GM21529 (cell line): ENCODE measurements around the gene YY1.
"Not testable (repeated sequence)": the region's sequence is repeated elsewhere in the genome, so short reads cannot be mapped to it uniquely, and the experiment has no call there.

Experiments used
- ATAC-seq: cut with Tn5 transposase; IDR thresholded peaks from one replicate; pipeline ENCODE4 v1.9.1; 2021; ENCODE audit not compliant: unreplicated experiment

The YY1 gene

GRCh38 chr14:100238419-100239210 lies at the start of gene YY1:
TSS of gene YY1 (plus strand) at chr14:100239144. CDS start at chr14:100239245, 101 bp downstream.
- peak; percentile 75 for ATAC-seq

- no peak for ATAC-seq
These were observed 48.8 kb upstream of the YY1 start for GRCh38 chr14:100190126-100190525.

- no peak for ATAC-seq
These were observed 47.2 kb upstream of the YY1 start for GRCh38 chr14:100191584-100192249.

- ATAC-seq, result no peak
These were observed 46.7 kb upstream of the YY1 start for GRCh38 chr14:100192250-100192671.

- ATAC-seq, result peak; percentile 99
These were observed 46.1 kb upstream of the YY1 start for GRCh38 chr14:100192672-100193416.

GRCh38 chr14:100193417-100194357 lies 45.3 kb upstream of the YY1 start:
- no peak for ATAC-seq

GRCh38 chr14:100199240-100199860 lies 39.6 kb upstream of the YY1 start:
- no peak for ATAC-seq

- no peak for ATAC-seq
These were observed 38.6 kb upstream of the YY1 start for GRCh38 chr14:100200311-100200710.

- ATAC-seq, result no peak
These were observed 37.2 kb upstream of the YY1 start for GRCh38 chr14:100201701-100202100.

GRCh38 chr14:100202712-100203111 lies 36.2 kb upstream of the YY1 start:
- no peak for ATAC-seq

GRCh38 chr14:100203146-100203545 lies 35.8 kb upstream of the YY1 start:
- ATAC-seq, result no peak

GRCh38 chr14:100203962-100204834 lies 34.7 kb upstream of the YY1 start:
- ATAC-seq, result no peak

GRCh38 chr14:100204835-100205167 lies 34.1 kb upstream of the YY1 start:
- not testable (repeated sequence) for ATAC-seq

- not testable (repeated sequence) for ATAC-seq
These were observed 31.4 kb upstream of the YY1 start for GRCh38 chr14:100207588-100207987.

GRCh38 chr14:100208136-100208535 lies 30.8 kb upstream of the YY1 start:
- not testable (repeated sequence) for ATAC-seq

- ATAC-seq, result no peak
These were observed 27.6 kb upstream of the YY1 start for GRCh38 chr14:100211366-100211765.

GRCh38 chr14:100211893-100212292 lies 27.1 kb upstream of the YY1 start:
- ATAC-seq, result no peak

GRCh38 chr14:100212476-100213333 lies 26.2 kb upstream of the YY1 start:
- no peak for ATAC-seq
